ENCODE measurements around the gene GMCL1. TPM values are rescaled to one million over a fixed set of nuclear protein-coding genes. Genes with fewer than 3 reads are reported as not detected.

Gene GMCL1
- total and polyA plus RNA-seq, 2 experiments from 2014 or later = 13.2 to 46.5 TPM

- Histone ChIP-seq H3K27me3 (no peaks in the 10 kb centered on the region), H3K4me3 (no peak overlapping the region), H3K27ac (no peak overlapping the region), H3K9me3 (ENCODE audit: low read depth) (no peaks in the 10 kb centered on the region), H3K4me1 (ENCODE audit: low read depth) (no peaks in the 10 kb centered on the region), H3K36me3 (peaks cover 54% of the 10 kb centered on the region)
- no peak for DNase-seq (ENCODE audit: low read depth in 1 of 2, low spot score in 1 of 2)
- TF ChIP-seq CTCF (IDR thresholded peaks at IDR 0.05; ENCODE audit: low read depth, low read length) = no peak
These were observed 72.9 kb downstream of the GMCL1 start for GRCh38 chr2:69902213-69902922.

GRCh38 chr2:69907216-69907615, 77.8 kb downstream of the GMCL1 start:
- no peak overlapping the region for H3K4me3 ChIP-seq
- H3K27me3 ChIP-seq = no peaks in the 10 kb centered on the region
- H3K9me3 ChIP-seq (ENCODE audit: low read depth) = no peaks in the 10 kb centered on the region
- TF ChIP-seq CTCF (IDR thresholded peaks at IDR 0.05; ENCODE audit: low read depth, low read length) = no peak
- no peak overlapping the region for H3K27ac ChIP-seq
- no peaks in the 10 kb centered on the region for H3K4me1 ChIP-seq (ENCODE audit: low read depth)
- peaks cover 31% of the 10 kb centered on the region for H3K36me3 ChIP-seq
- DNase-seq (ENCODE audit: low read depth in 1 of 2, low spot score in 1 of 2) = no peak

- no peaks in the 10 kb centered on the region for H3K27me3 ChIP-seq
- H3K4me3 ChIP-seq = no peak overlapping the region
- peaks cover 5% of the 10 kb centered on the region for H3K4me1 ChIP-seq (ENCODE audit: low read depth)
- H3K27ac ChIP-seq = no peak overlapping the region
- peak; percentile 45 for TF ChIP-seq CTCF (IDR thresholded peaks at IDR 0.05; ENCODE audit: low read depth, low read length)
- H3K9me3 ChIP-seq (ENCODE audit: low read depth) = no peaks in the 10 kb centered on the region
- DNase-seq (ENCODE audit: low read depth in 1 of 2, low spot score in 1 of 2) = peak; percentile 59 to 75
- H3K36me3 ChIP-seq = peaks cover 4% of the 10 kb centered on the region
These were observed 82.6 kb downstream of the GMCL1 start for GRCh38 chr2:69911985-69912563.

GRCh38 chr2:69914164-69914949, 84.9 kb downstream of the GMCL1 start:
- peak overlapping the region; percentile 47 for H3K4me3 ChIP-seq
- peaks cover 7% of the 10 kb centered on the region for H3K36me3 ChIP-seq
- peak; percentile 100 for DNase-seq (ENCODE audit: low read depth in 1 of 2, low spot score in 1 of 2)
- peak; percentile 25 for TF ChIP-seq CTCF (IDR thresholded peaks at IDR 0.05; ENCODE audit: low read depth, low read length)
- no peaks in the 10 kb centered on the region for H3K9me3 ChIP-seq (ENCODE audit: low read depth)
- peak overlapping the region; percentile 97 for H3K27ac ChIP-seq
- peaks cover 5% of the 10 kb centered on the region for H3K4me1 ChIP-seq (ENCODE audit: low read depth)
- no peaks in the 10 kb centered on the region for H3K27me3 ChIP-seq

GRCh38 chr2:69914950-69915945, 85.8 kb downstream of the GMCL1 start, which contains the start of gene MXD1:
TSS of gene MXD1 (plus strand) at chr2:69915109. CDS start at chr2:69915331, 222 bp downstream.
- peak within 1 kb of the TSS; percentile 91 for H3K4me3 ChIP-seq
- peaks cover 3% of the 10 kb centered on the region for H3K36me3 ChIP-seq
- TF ChIP-seq CTCF (IDR thresholded peaks at IDR 0.05; ENCODE audit: low read depth, low read length) = no peak
- H3K4me1 ChIP-seq (ENCODE audit: low read depth) = peaks cover 5% of the 10 kb centered on the region
- no peaks in the 10 kb centered on the region for H3K27me3 ChIP-seq
- H3K27ac ChIP-seq = peak within 1 kb of the TSS; percentile 97
- H3K9me3 ChIP-seq (ENCODE audit: low read depth) = no peaks in the 10 kb centered on the region
- peak in 1 of 2 donors; percentile 43 for DNase-seq (ENCODE audit: low read depth in 1 of 2, low spot score in 1 of 2)
